Mucosa of descending colon (tissue), 3 donors: ENCODE results near the gene POU4F3. TPM values are rescaled to one million over a fixed set of nuclear protein-coding genes. Genes with fewer than 3 reads are reported as not detected.

Experiments used
- ATAC-seq: fragments of 200-7000 bp; cut with Tn5 transposase; one replicate; pipeline ENCODE4 v1.9.1; 2020; ENCODE audit warnings: mild to moderate bottlenecking, moderate library complexity
- DNase-seq, 3 donors: peaks; one replicate each; pipeline ENCODE4 v3.0.0-alpha.2; 2020
- H3K36me3 ChIP-seq: fragments of 200-600 bp; one replicate; pipeline ENCODE4 v1.8.0; 2021; ENCODE audit warnings: low read depth, mild to moderate bottlenecking
- H3K4me1 ChIP-seq: fragments of 200-600 bp; one replicate; pipeline ENCODE4 v1.8.0; 2021; ENCODE audit warnings: low read depth, mild to moderate bottlenecking
- H3K4me3 ChIP-seq: fragments of 200-600 bp; one replicate; pipeline ENCODE4 v1.8.0; 2021; ENCODE audit warnings: mild to moderate bottlenecking
- H3K9me3 ChIP-seq: fragments of 200-600 bp; one replicate; pipeline ENCODE4 v1.8.0; 2021; ENCODE audit warnings: mild to moderate bottlenecking
- intact Hi-C, 2 donors: fragments of 100-400 bp; cut with DNase I in 1 of 2; cut with micrococcal nuclease in 1 of 2; formaldehyde crosslinking; loops; one replicate each; pipeline versions ENCODE4 v1.11.0 to v1.11.1; 2022; cut with DNase I, micrococcal nuclease
- total RNA-seq, 3 donors: library from RNA; stranded (reverse); fragmentation: NEBNext Ultra II Directional in 2 of 3; extraction: Animal tissue kit (Norgen Biotek cat#: 25700) in 2 of 3; gene quantifications; one replicate each; pipeline versions ENCODE4 v1.2.1 to v1.2.4, GENCODE V29; 2021 to 2023
- TF ChIP-seq, protein P1 (sequence below): fragments of 200-600 bp; IDR thresholded peaks from one replicate; pipeline ENCODE4 v1.8.0; 2022; ENCODE audit warnings: antibody characterized with exemption, mild to moderate bottlenecking
- donor health status: DM: no; HTN: no; CAD: no; lungs with moderate emphysema.
- donor health status: DM: no; HTN: no; CAD: no.
- donor health status: DM: no; HTN: yes; CAD: no.

The POU4F3 gene
- total RNA-seq, 3 donors from 2014 or later, result not detected

DNA sequence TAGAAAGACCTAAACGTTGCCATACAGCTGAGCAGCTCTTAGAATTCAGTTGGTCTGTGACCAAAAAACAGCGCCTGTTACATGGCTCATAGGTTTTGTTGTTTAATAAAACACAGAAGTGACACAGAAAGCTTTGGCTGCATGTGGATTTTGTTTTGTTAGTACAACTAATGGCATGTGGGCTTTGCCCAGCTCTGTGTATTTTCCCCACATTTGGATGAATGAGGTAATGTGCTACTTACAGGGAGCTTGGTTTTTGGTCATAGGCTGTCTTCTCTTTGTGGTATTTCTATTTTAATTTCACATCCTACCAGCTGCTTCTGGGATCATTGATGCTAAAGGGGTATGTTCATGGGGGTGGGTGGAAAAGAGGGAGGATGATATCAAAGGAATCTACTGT, 37.0 kb upstream of the POU4F3 start:
- ATAC-seq (no peak), DNase-seq (no peak)
- TF ChIP-seq, protein P1, sequence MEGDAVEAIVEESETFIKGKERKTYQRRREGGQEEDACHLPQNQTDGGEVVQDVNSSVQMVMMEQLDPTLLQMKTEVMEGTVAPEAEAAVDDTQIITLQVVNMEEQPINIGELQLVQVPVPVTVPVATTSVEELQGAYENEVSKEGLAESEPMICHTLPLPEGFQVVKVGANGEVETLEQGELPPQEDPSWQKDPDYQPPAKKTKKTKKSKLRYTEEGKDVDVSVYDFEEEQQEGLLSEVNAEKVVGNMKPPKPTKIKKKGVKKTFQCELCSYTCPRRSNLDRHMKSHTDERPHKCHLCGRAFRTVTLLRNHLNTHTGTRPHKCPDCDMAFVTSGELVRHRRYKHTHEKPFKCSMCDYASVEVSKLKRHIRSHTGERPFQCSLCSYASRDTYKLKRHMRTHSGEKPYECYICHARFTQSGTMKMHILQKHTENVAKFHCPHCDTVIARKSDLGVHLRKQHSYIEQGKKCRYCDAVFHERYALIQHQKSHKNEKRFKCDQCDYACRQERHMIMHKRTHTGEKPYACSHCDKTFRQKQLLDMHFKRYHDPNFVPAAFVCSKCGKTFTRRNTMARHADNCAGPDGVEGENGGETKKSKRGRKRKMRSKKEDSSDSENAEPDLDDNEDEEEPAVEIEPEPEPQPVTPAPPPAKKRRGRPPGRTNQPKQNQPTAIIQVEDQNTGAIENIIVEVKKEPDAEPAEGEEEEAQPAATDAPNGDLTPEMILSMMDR, result no peak
- no peaks in the 10 kb centered on the region for H3K4me1 ChIP-seq
- H3K4me3 ChIP-seq, result no peak overlapping the region
- no peaks in the 10 kb centered on the region for H3K9me3 ChIP-seq
- H3K36me3 ChIP-seq, result no peaks in the 10 kb centered on the region
- intact Hi-C loops, result no loop called here

DNA sequence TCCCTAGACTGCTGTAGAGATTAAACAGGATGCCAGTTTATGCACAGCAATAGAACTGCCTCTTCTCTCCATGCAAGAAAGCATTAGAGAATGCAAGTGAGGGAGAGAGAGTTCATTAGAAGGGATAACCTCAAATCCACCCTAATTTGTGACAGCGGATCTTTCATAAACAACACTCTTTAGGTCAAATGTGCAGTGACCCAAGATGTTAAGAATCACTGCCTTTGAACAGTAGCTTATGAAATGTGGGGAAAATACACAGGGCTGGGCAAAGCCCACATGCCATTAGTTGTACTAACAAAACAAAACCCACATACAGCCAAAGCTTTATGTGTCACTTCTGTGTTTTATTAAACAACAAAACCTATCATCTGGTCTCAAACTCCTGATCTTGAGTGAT, 36.2 kb upstream of the POU4F3 start:
- TF ChIP-seq, protein P1, result no peak
- Histone ChIP-seq H3K9me3 (no peaks in the 10 kb centered on the region), H3K4me3 (no peak overlapping the region), H3K36me3 (no peaks in the 10 kb centered on the region), H3K4me1 (no peaks in the 10 kb centered on the region)
- DNase-seq (no peak), ATAC-seq (no peak)
- intact Hi-C loops, result no loop called here

DNA sequence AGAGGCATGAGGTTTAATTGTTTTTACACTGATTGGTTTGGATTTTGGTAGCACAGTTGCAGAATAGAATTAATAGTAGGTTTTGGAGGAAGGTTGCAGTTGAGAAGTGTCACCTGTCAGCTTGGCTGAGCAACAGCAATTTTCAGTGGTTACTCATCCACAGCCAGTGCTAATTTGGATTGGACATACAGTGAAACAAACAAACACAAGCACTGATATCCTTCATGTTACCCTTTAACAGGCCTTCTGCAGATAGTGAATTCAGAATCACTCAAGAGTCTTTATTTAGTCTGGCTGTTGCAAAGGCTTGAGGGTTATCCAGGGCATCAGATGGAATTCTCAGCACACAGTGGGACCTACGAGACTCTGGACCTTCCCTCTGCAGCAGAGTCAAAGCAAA, 31.8 kb upstream of the POU4F3 start:
- no peak for ATAC-seq
- Histone ChIP-seq H3K4me1 (no peaks in the 10 kb centered on the region), H3K36me3 (no peaks in the 10 kb centered on the region), H3K4me3 (no peak overlapping the region), H3K9me3 (no peaks in the 10 kb centered on the region)
- DNase-seq, result no peak
- intact Hi-C loops, result no loop called here
- TF ChIP-seq, protein P1, result no peak

DNA sequence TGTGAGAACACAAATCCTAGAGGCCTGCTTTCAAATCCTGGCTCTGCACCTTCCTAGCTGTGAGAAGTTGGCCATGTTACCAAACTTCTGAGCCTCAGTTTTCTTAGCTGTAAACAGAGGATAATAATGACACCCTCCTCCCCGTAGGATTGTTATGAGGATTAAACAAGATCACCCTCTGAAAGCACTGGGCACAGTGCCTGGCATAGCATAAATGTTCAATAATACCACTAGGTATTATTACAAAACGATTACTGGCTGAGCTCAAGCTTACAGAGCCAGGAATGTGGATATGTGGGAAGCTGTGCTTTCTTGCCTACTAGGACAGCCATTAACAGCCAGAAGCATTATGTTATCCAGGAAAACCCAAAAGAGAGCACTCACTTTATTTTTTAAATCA, 30.8 kb upstream of the POU4F3 start:
- intact Hi-C loops, result no loop called here
- Histone ChIP-seq H3K9me3 (no peaks in the 10 kb centered on the region), H3K4me1 (no peaks in the 10 kb centered on the region), H3K4me3 (no peak overlapping the region), H3K36me3 (no peaks in the 10 kb centered on the region)
- TF ChIP-seq, protein P1, result no peak
- DNase-seq, result no peak
- no peak for ATAC-seq

DNA sequence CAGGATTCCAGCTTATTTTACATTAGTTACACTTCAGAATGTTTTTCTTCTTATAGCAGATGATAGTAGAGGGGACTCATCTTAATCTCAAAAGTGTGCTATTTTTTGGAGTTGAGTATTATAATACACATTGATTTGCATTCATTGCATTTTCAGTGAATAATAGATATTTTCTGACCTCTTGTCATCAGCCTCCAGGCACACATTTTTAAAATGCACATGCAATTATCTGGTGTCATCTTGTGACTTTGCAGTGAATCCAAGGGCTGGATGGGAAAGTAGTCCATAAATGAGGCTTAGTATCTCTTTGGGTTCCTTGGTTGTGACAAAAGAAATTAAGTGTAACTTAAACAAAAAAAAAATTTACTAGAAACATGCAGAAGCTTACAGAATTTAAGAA, 28.1 kb upstream of the POU4F3 start:
- TF ChIP-seq, protein P1, result no peak
- Histone ChIP-seq H3K4me1 (no peaks in the 10 kb centered on the region), H3K9me3 (no peaks in the 10 kb centered on the region), H3K4me3 (no peak overlapping the region), H3K36me3 (no peaks in the 10 kb centered on the region)
- ATAC-seq, result no peak
- intact Hi-C loops, result no loop called here
- no peak for DNase-seq

DNA sequence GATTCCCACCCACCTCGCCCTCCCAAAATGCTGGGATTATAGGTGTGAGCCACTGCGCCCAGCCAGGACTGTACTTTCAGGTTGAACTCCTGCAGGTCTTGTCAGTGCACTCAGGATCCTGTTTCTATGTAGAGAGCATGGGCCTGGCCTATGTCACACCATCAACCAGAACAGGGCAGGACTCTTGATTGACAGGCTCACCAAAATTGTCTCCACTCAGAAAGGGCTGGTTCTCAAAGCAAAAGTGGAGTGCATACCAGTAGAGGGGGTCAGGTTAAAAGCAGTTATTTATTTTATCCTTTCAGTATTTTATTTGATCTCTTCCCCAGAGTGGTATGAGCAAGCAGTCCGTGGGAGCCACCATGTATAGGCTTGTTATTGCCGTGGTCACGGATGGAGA, 27.4 kb upstream of the POU4F3 start:
- no peak overlapping the region for H3K4me3 ChIP-seq
- no peak for ATAC-seq
- no peaks in the 10 kb centered on the region for H3K4me1 ChIP-seq
- intact Hi-C loops, result no loop called here
- no peak for DNase-seq
- TF ChIP-seq, protein P1, result no peak
- no peaks in the 10 kb centered on the region for H3K9me3 ChIP-seq
- H3K36me3 ChIP-seq, result no peaks in the 10 kb centered on the region
